Parathyroid adenoma (tissue), 2 donors: ENCODE measurements around the gene AOX1.
"Not testable (repeated sequence)": the region's sequence is repeated elsewhere in the genome, so short reads cannot be mapped to it uniquely, and the experiment has no call there.

ENCODE experiments used
- H2AFZ ChIP-seq: fragments of 300-600 bp; sonication (generic); one replicate; pipeline ENCODE4 v1.7.0; 2017; ENCODE audit warnings: antibody characterized with exemption, mild to moderate bottlenecking
- H3K27ac ChIP-seq: fragments of 300-600 bp; sonication (generic); one replicate; pipeline ENCODE4 v1.7.0; 2017
- H3K27me3 ChIP-seq: fragments of 300-600 bp; sonication (generic); one replicate; pipeline ENCODE4 v1.7.0; 2017; ENCODE audit warnings: low read length; ENCODE audit not compliant: control insufficient read depth, insufficient read depth
- H3K36me3 ChIP-seq: fragments of 300-600 bp; sonication (generic); one replicate; pipeline ENCODE4 v1.7.0; 2017; ENCODE audit warnings: low read length; ENCODE audit not compliant: control insufficient read depth, insufficient read depth
- H3K4me1 ChIP-seq: fragments of 300-600 bp; sonication (generic); one replicate; pipeline ENCODE4 v1.7.0; 2017; ENCODE audit warnings: control low read depth
- H3K4me2 ChIP-seq: fragments of 300-600 bp; sonication (generic); one replicate; pipeline ENCODE4 v1.7.0; 2017; ENCODE audit warnings: low read length
- H3K4me3 ChIP-seq: fragments of 300-600 bp; sonication (generic); one replicate; pipeline ENCODE4 v1.7.0; 2017; ENCODE audit warnings: low read depth, low read length
- H3K79me2 ChIP-seq: fragments of 300-600 bp; sonication (generic); one replicate; pipeline ENCODE4 v1.7.0; 2017; ENCODE audit warnings: control low read depth
- H3K9ac ChIP-seq: fragments of 300-600 bp; sonication (generic); one replicate; pipeline ENCODE4 v1.7.0; 2017; ENCODE audit warnings: mild to moderate bottlenecking
- H3K9me3 ChIP-seq: fragments of 300-600 bp; sonication (generic); one replicate; pipeline ENCODE4 v1.7.0; 2017; ENCODE audit warnings: low read length; ENCODE audit not compliant: control insufficient read depth
- TF ChIP-seq, protein P1 (sequence below): fragments of 300-600 bp; sonication (generic); IDR thresholded peaks from one replicate; pipeline ENCODE4 v1.7.0; 2017; ENCODE audit warnings: antibody characterized with exemption, mild to moderate bottlenecking
- donor health status: primary hyperparathyroidism.

AOX1 gene

GRCh38 chr2:200604571-200605255, 18.9 kb downstream of the AOX1 start:
- Histone ChIP-seq H3K9ac (no peak overlapping the region), H3K79me2 (no peaks in the 10 kb centered on the region), H3K36me3 (no peaks in the 10 kb centered on the region), H3K4me1 (peaks cover 6% of the 10 kb centered on the region), H3K27me3 (no peaks in the 10 kb centered on the region), H3K9me3 (no peaks in the 10 kb centered on the region), H3K4me2 (no peak overlapping the region), H2AFZ (no peak overlapping the region), H3K4me3 (no peak overlapping the region), H3K27ac (no peak overlapping the region)
- TF ChIP-seq, protein P1, sequence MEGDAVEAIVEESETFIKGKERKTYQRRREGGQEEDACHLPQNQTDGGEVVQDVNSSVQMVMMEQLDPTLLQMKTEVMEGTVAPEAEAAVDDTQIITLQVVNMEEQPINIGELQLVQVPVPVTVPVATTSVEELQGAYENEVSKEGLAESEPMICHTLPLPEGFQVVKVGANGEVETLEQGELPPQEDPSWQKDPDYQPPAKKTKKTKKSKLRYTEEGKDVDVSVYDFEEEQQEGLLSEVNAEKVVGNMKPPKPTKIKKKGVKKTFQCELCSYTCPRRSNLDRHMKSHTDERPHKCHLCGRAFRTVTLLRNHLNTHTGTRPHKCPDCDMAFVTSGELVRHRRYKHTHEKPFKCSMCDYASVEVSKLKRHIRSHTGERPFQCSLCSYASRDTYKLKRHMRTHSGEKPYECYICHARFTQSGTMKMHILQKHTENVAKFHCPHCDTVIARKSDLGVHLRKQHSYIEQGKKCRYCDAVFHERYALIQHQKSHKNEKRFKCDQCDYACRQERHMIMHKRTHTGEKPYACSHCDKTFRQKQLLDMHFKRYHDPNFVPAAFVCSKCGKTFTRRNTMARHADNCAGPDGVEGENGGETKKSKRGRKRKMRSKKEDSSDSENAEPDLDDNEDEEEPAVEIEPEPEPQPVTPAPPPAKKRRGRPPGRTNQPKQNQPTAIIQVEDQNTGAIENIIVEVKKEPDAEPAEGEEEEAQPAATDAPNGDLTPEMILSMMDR = no peak

DNA sequence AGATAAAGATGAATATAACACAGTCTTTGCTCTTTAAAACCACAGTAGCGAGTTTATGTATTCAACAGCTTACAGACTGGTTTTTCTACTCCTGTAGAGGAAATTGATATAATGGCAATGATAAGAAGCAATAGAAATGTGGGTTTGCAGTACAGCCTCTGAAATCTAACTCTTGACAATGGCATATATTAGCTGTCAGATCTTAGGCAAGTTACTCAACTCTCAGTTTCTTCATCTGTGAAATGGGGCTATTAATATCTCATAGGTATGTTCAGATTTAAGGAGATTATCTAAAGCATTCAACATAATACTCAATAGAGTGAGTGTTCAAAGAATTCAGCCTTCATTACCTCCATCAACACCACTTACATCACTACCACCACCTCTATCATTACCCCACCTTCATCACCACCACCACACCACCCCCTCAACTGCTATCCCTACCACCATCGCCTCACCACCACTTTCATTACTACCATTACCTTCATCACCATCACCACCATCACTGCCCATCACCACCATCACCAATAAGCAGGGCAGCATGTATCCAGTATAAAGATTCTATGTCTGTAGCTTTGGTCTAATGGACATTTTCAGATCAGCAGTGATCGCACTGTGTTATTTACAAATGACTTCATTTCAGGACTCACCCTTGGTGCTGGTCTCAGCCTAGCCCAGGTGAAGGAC, 22.7 kb downstream of the AOX1 start:
- H3K79me2 ChIP-seq = no peaks in the 10 kb centered on the region
- no peak overlapping the region for H2AFZ ChIP-seq
- TF ChIP-seq, protein P1 = no peak
- no peaks in the 10 kb centered on the region for H3K9me3 ChIP-seq
- no peak overlapping the region for H3K27ac ChIP-seq
- no peak overlapping the region for H3K9ac ChIP-seq
- H3K36me3 ChIP-seq = no peaks in the 10 kb centered on the region
- no peak overlapping the region for H3K4me2 ChIP-seq
- H3K4me3 ChIP-seq = no peak overlapping the region
- no peaks in the 10 kb centered on the region for H3K27me3 ChIP-seq
- no peaks in the 10 kb centered on the region for H3K4me1 ChIP-seq

GRCh38 chr2:200609028-200609614, 23.3 kb downstream of the AOX1 start:
- H3K27ac ChIP-seq = no peak overlapping the region
- H3K4me3 ChIP-seq = no peak overlapping the region
- no peak overlapping the region for H3K4me2 ChIP-seq
- H3K79me2 ChIP-seq = no peaks in the 10 kb centered on the region
- H3K36me3 ChIP-seq = no peaks in the 10 kb centered on the region
- H2AFZ ChIP-seq = no peak overlapping the region
- TF ChIP-seq, protein P1 = no peak
- H3K27me3 ChIP-seq = no peaks in the 10 kb centered on the region
- no peak overlapping the region for H3K9ac ChIP-seq
- H3K9me3 ChIP-seq = no peaks in the 10 kb centered on the region
- H3K4me1 ChIP-seq = no peaks in the 10 kb centered on the region

DNA sequence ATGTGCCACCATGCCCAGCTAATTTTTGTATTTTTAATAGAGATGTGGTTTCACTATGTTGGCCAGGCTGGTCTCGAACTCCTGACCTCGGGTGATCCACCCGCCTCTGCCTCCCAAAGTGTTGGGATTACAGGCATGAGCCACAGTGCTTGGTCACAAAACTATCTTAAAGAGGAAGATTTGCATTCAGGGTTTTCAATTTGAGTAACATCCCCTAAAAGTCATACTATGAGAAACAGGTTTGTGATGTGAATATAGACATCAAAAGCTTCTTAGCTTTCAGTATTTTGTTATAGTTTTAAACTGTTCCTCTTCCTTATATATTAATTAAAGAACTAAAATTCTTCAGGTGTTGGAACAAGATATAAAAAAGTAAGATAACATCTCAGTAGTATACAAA, 24.4 kb downstream of the AOX1 start:
- not testable (repeated sequence) for H3K4me2 ChIP-seq, H3K27me3 ChIP-seq, H3K9ac ChIP-seq, H3K36me3 ChIP-seq, H3K79me2 ChIP-seq, H3K9me3 ChIP-seq, H2AFZ ChIP-seq, H3K4me1 ChIP-seq, H3K4me3 ChIP-seq, H3K27ac ChIP-seq

DNA sequence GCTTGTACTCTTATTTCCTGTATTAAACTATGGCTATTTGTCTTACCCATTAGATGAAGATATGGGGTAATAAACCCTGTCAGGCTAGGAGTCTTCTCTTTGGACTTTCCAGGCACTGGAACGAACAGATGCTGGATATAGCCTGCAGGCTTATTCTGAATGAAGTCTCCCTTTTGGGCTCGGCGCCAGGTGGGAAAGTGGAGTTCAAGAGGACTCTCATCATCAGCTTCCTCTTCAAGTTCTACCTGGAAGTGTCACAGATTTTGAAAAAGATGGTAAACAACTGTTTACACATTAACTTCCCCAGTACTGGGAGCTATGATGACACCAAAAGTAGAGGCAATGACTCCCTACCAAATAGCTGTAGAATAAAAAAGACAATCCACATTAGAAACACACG, 27.9 kb downstream of the AOX1 start:
- H3K36me3 ChIP-seq = no peaks in the 10 kb centered on the region
- no peak overlapping the region for H3K4me3 ChIP-seq
- H3K9me3 ChIP-seq = no peaks in the 10 kb centered on the region
- no peak overlapping the region for H3K4me2 ChIP-seq
- no peaks in the 10 kb centered on the region for H3K4me1 ChIP-seq
- H3K79me2 ChIP-seq = no peaks in the 10 kb centered on the region
- no peak overlapping the region for H3K27ac ChIP-seq
- no peak overlapping the region for H3K9ac ChIP-seq
- no peaks in the 10 kb centered on the region for H3K27me3 ChIP-seq
- no peak overlapping the region for H2AFZ ChIP-seq
- TF ChIP-seq, protein P1 = no peak
